ENCODE results near the gene OR9G4. TPM values are rescaled to one million over a fixed set of nuclear protein-coding genes. Genes with fewer than 3 reads are reported as not detected.

Gene OR9G4
- total RNA-seq, 2 donors from 2014 or later, result not detected

- Mint-ChIP-seq H3K9me3 (peaks cover 3% of the 10 kb centered on the region), H3K4me1 (no peaks in the 10 kb centered on the region), H3K27me3 (ENCODE audit: insufficient read depth) (no peaks in the 10 kb centered on the region), H3K36me3 (ENCODE audit: low read depth) (no peaks in the 10 kb centered on the region), H3K27ac (no peak overlapping the region), H3K4me3 (no peak overlapping the region)
- WGBS, 2 experiments (ENCODE audit: insufficient coverage in 1 of 2, insufficient read length in 1 of 2), result 83 to 89% methylated on average over 3 to 5 of the region's 5 CpGs
- peak; percentile 50 for TF ChIP-seq CTCF (conservative IDR thresholded peaks at IDR 0.05)
- Histone ChIP-seq H3K9me3 (ENCODE audit: control insufficient read depth, low read length) (no peaks in the 10 kb centered on the region), H3K36me3 (ENCODE audit: control insufficient read depth, insufficient read depth, low read length) (no peaks in the 10 kb centered on the region), H3K27me3 (ENCODE audit: control insufficient read depth, insufficient read depth, low read length, poor library complexity, severe bottlenecking) (no peaks in the 10 kb centered on the region), H3K9ac (ENCODE audit: extremely low read depth, low read length, poor library complexity, severe bottlenecking) (no peak overlapping the region), H3K4me3 (ENCODE audit: low read length) (no peak overlapping the region), H3K4me1 (ENCODE audit: control insufficient read depth, insufficient read depth, low read length) (no peaks in the 10 kb centered on the region), H3K27ac (ENCODE audit: low read depth, low read length) (no peak overlapping the region)
- peak; percentile 54 for DNase-seq
These were observed 1.7 kb upstream of the OR9G4 start for GRCh38 chr11:56750190-56750589.

GRCh38 chr11:56740886-56741285 lies 7.6 kb downstream of the OR9G4 start:
- no peaks in the 10 kb centered on the region for H3K4me1 Mint-ChIP-seq
- TF ChIP-seq CTCF (conservative IDR thresholded peaks at IDR 0.05), result no peak
- no peaks in the 10 kb centered on the region for H3K36me3 Mint-ChIP-seq (ENCODE audit: low read depth)
- Histone ChIP-seq H3K9me3 (ENCODE audit: control insufficient read depth, low read length) (no peaks in the 10 kb centered on the region), H3K36me3 (ENCODE audit: control insufficient read depth, insufficient read depth, low read length) (no peaks in the 10 kb centered on the region), H3K4me3 (ENCODE audit: low read length) (no peak overlapping the region), H3K4me1 (ENCODE audit: control insufficient read depth, insufficient read depth, low read length) (no peaks in the 10 kb centered on the region), H3K27ac (ENCODE audit: low read depth, low read length) (no peak overlapping the region), H3K9ac (ENCODE audit: extremely low read depth, low read length, poor library complexity, severe bottlenecking) (no peak overlapping the region), H3K27me3 (ENCODE audit: control insufficient read depth, insufficient read depth, low read length, poor library complexity, severe bottlenecking) (no peaks in the 10 kb centered on the region)
- H3K9me3 Mint-ChIP-seq, result peaks cover 4% of the 10 kb centered on the region
- H3K27ac Mint-ChIP-seq, result no peak overlapping the region
- no peaks in the 10 kb centered on the region for H3K27me3 Mint-ChIP-seq (ENCODE audit: insufficient read depth)
- 92 to 93% methylated on average over 2 to 3 of the region's 4 CpGs for WGBS, 2 experiments (ENCODE audit: insufficient coverage in 1 of 2, insufficient read length in 1 of 2)
- DNase-seq, result no peak
- H3K4me3 Mint-ChIP-seq, result no peak overlapping the region

GRCh38 chr11:56740107-56740506 lies 8.4 kb downstream of the OR9G4 start:
- Mint-ChIP-seq H3K4me3 (no peak overlapping the region), H3K27me3 (ENCODE audit: insufficient read depth) (no peaks in the 10 kb centered on the region), H3K9me3 (peaks cover 4% of the 10 kb centered on the region), H3K36me3 (ENCODE audit: low read depth) (no peaks in the 10 kb centered on the region), H3K27ac (no peak overlapping the region), H3K4me1 (no peaks in the 10 kb centered on the region)
- H3K4me3 ChIP-seq (ENCODE audit: low read length), result no peak overlapping the region
- TF ChIP-seq CTCF (conservative IDR thresholded peaks at IDR 0.05), result no peak
- WGBS, 2 experiments (ENCODE audit: insufficient coverage in 1 of 2, insufficient read length in 1 of 2), result 85 to 91% methylated on average over 3 of the region's 3 CpGs
- DNase-seq, result no peak
- H3K36me3 ChIP-seq (ENCODE audit: control insufficient read depth, insufficient read depth, low read length), result no peaks in the 10 kb centered on the region
- H3K27ac ChIP-seq (ENCODE audit: low read depth, low read length), result no peak overlapping the region
- no peaks in the 10 kb centered on the region for H3K9me3 ChIP-seq (ENCODE audit: control insufficient read depth, low read length)
- no peak overlapping the region for H3K9ac ChIP-seq (ENCODE audit: extremely low read depth, low read length, poor library complexity, severe bottlenecking)
- H3K4me1 ChIP-seq (ENCODE audit: control insufficient read depth, insufficient read depth, low read length), result no peaks in the 10 kb centered on the region
- no peaks in the 10 kb centered on the region for H3K27me3 ChIP-seq (ENCODE audit: control insufficient read depth, insufficient read depth, low read length, poor library complexity, severe bottlenecking)

Measured in endodermal cell (in vitro differentiated cells).